Memory B cell (primary cell): ENCODE data around the gene TAF1B.

Experiments
- ATAC-seq: fragments of 150-1000 bp; cut with Tn5 transposase; 2 replicates; pipeline ENCODE4 v1.10.0; 2021; ENCODE audit warnings: low read depth, mild to moderate bottlenecking, moderate library complexity
- DNase-seq, 2 donors: peaks; one replicate each; pipeline ENCODE4 v3.0.0; 2022; ENCODE audit warnings: low spot score in 2 of 2
- H3K27ac Mint-ChIP-seq: one replicate; pipeline ENCODE4 v1.8.0; 2022; ENCODE audit warnings: mild to moderate bottlenecking, moderate library complexity, mixed read lengths
- H3K27me3 Mint-ChIP-seq: one replicate; pipeline ENCODE4 v1.8.0; 2022; ENCODE audit warnings: mixed read lengths
- H3K36me3 Mint-ChIP-seq: one replicate; pipeline ENCODE4 v1.8.0; 2022; ENCODE audit warnings: mild to moderate bottlenecking, mixed read lengths
- H3K4me1 Mint-ChIP-seq: one replicate; pipeline ENCODE4 v1.8.0; 2022; ENCODE audit warnings: mixed read lengths
- H3K4me3 Mint-ChIP-seq: one replicate; pipeline ENCODE4 v1.8.0; 2022; ENCODE audit warnings: mild to moderate bottlenecking, moderate library complexity, mixed read lengths
- H3K9me3 Mint-ChIP-seq: one replicate; pipeline ENCODE4 v1.8.0; 2022; ENCODE audit warnings: mixed read lengths

TAF1B gene

DNA sequence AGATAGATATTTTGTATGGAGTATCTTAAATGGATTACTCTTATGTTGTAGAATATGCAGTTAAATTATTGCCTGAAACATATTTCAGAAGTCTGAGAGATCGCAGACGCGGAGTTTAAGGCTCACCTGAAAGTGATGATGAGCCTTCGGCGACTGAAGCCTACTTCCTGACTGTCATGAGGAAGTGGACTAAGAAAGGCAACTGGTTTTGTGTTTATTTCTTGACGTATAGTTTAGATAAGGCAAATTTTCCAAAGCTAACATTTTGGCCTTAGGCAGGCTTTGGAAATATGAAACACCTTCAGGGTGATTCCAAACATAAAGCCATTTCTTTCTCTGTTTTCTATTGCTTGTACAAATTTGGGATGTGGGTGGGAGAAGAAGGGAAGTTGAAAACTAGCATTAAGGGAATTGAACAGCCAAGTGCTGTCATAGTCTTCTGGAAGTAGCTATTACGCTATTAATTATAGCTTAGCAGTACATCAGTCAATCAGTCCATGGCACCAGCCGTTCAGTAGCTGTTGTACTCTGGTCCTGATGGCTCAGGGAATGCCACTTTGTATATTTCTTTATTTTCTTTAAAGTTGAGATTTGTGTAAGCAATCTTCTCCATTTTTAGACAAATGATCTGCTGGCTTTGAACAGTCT is 109.7 kb downstream of the TAF1B start:
- H3K27me3 Mint-ChIP-seq = peaks cover 18% of the 10 kb centered on the region
- no peak for DNase-seq
- no peak overlapping the region for H3K27ac Mint-ChIP-seq
- H3K4me3 Mint-ChIP-seq = peak overlapping the region; percentile 65
- ATAC-seq = no peak
- no peaks in the 10 kb centered on the region for H3K36me3 Mint-ChIP-seq
- H3K4me1 Mint-ChIP-seq = peaks cover 6% of the 10 kb centered on the region
- H3K9me3 Mint-ChIP-seq = no peaks in the 10 kb centered on the region

DNA sequence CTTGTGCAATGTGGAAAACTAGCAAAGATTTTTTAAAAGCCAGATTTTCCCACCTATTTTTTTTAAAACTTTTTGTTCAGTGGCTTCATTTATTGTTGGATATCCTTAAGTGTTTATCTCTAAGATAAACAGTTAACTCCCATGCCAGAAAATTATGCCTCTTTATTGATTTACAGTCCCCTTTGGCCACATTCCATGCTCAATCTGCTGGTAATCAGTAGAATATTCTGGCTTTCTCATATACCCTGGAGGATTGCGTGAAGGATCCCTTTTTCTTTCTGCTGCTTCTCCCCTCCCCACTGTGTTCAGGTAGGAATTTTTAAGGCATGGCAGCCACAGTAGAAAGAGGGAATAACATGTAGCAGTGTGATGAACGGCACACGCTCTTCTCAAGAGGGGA is 110.9 kb downstream of the TAF1B start:
- DNase-seq = no peak
- Mint-ChIP-seq H3K36me3 (no peaks in the 10 kb centered on the region), H3K4me1 (peaks cover 6% of the 10 kb centered on the region), H3K27me3 (peaks cover 19% of the 10 kb centered on the region), H3K4me3 (no peak overlapping the region), H3K27ac (no peak overlapping the region), H3K9me3 (no peaks in the 10 kb centered on the region)
- ATAC-seq = no peak

DNA sequence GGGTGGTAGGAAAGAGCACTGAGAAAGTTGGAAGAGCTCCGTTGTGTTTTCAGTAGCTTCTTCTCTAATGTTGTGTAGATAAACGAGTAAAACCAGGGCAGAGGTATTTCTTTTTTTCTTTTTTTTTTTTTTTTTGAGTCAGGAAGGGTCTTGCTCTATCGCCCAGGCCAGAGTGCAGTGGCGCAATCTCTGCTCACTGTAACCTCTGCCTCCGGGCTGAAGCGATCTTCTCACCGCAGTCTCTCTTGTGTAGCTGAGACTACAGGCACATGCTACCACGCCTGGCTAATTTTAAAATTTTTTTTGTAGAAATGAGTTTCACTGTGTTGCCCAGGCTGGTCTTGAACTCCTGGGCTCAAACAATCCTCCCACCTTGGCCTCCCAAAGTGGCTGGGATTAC is 114.8 kb downstream of the TAF1B start:
- H3K9me3 Mint-ChIP-seq = no peaks in the 10 kb centered on the region
- DNase-seq (no peak), ATAC-seq (no peak)
- peaks cover 12% of the 10 kb centered on the region for H3K27me3 Mint-ChIP-seq
- no peaks in the 10 kb centered on the region for H3K36me3 Mint-ChIP-seq
- H3K4me3 Mint-ChIP-seq = no peak overlapping the region
- H3K4me1 Mint-ChIP-seq = no peaks in the 10 kb centered on the region
- H3K27ac Mint-ChIP-seq = no peak overlapping the region

- H3K27ac Mint-ChIP-seq = no peak overlapping the region
- peaks cover 10% of the 10 kb centered on the region for H3K27me3 Mint-ChIP-seq
Measured at GRCh38 chr2:9959262-9959661, 116.0 kb downstream of the TAF1B start.

GRCh38 chr2:9961013-9961412 is 117.7 kb downstream of the TAF1B start:
- Mint-ChIP-seq H3K27me3 (peaks cover 4% of the 10 kb centered on the region), H3K9me3 (no peaks in the 10 kb centered on the region), H3K4me1 (peaks cover 3% of the 10 kb centered on the region), H3K27ac (no peak overlapping the region), H3K4me3 (no peak overlapping the region), H3K36me3 (no peaks in the 10 kb centered on the region)
- DNase-seq (no peak), ATAC-seq (no peak)

More at GRCh38 chr2:9959262-9959661, 116.0 kb downstream of the TAF1B start:
- no peak overlapping the region for H3K4me3 Mint-ChIP-seq
- H3K36me3 Mint-ChIP-seq = no peaks in the 10 kb centered on the region
- DNase-seq (no peak), ATAC-seq (no peak)
- no peaks in the 10 kb centered on the region for H3K9me3 Mint-ChIP-seq
- no peaks in the 10 kb centered on the region for H3K4me1 Mint-ChIP-seq

DNA sequence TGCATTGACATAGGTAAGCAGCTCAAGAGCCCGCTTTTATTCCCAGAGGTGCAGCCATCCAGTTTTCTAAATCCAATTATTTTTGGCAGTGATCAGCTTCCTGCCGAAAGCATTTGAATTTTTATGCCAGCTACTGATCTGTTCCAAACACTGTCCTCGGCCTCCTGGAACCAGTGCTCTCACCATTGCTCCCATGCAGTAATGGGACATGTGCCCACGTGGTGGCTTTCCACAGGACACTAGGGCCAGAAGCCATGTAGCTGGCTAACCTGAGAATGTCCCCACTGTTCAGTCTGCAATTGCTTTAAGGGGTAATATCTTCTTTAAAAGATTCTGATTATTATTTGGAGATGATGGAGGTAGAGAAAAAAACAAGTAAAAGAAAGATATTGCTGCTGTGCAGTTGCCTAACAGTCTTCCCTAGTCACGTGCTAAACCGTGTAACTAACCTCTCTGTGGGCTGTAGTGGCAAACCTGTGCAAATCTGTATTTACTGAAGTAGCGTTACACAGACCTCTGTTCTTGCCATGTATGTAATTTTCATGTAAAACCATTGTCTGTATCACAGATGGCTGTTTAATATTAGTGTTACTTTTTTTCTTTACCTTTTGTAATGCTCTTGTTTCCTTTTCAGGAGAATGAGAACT is 121.2 kb downstream of the TAF1B start:
- H3K4me1 Mint-ChIP-seq = peaks cover 12% of the 10 kb centered on the region
- DNase-seq (no peak), ATAC-seq (no peak)
- H3K9me3 Mint-ChIP-seq = no peaks in the 10 kb centered on the region
- no peaks in the 10 kb centered on the region for H3K27me3 Mint-ChIP-seq
- H3K4me3 Mint-ChIP-seq = no peak overlapping the region
- no peak overlapping the region for H3K27ac Mint-ChIP-seq
- H3K36me3 Mint-ChIP-seq = no peaks in the 10 kb centered on the region

DNA sequence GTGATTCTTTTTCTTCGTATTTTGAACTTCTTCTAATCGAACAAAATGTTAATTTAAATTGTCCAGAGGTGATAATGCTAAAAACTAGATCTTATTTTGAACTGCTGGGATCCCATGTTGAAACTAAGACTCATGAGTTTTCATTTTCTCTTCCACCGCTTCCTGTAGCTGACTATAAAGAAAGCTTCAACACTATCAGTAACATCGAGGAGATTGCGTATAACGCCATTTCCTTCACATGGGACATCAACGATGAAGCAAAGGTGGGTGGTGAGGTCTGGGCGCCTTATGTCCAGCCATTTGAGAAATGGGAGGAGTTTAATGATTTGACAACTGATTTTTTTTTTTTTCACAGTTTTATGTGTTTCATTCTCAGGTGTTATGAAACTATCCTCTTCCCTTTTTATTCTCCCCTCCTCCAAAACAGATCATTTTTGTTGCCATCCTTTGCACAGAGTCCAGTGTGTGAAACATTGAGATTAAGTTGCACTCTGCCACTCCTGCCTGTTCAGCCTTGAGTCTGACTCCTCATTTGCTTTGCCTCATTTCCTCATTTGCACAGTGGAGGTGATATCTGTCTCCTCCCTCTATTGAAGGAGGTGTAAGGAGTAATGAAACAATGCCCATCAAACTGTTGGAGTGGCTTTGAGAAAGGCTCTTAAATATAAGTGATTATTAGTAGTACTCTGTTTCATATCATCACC is 122.0 kb downstream of the TAF1B start:
- H3K27me3 Mint-ChIP-seq = no peaks in the 10 kb centered on the region
- no peak for ATAC-seq
- no peaks in the 10 kb centered on the region for H3K36me3 Mint-ChIP-seq
- no peak overlapping the region for H3K27ac Mint-ChIP-seq
- no peak for DNase-seq
- H3K9me3 Mint-ChIP-seq = no peaks in the 10 kb centered on the region
- H3K4me1 Mint-ChIP-seq = peaks cover 12% of the 10 kb centered on the region
- no peak overlapping the region for H3K4me3 Mint-ChIP-seq

DNA sequence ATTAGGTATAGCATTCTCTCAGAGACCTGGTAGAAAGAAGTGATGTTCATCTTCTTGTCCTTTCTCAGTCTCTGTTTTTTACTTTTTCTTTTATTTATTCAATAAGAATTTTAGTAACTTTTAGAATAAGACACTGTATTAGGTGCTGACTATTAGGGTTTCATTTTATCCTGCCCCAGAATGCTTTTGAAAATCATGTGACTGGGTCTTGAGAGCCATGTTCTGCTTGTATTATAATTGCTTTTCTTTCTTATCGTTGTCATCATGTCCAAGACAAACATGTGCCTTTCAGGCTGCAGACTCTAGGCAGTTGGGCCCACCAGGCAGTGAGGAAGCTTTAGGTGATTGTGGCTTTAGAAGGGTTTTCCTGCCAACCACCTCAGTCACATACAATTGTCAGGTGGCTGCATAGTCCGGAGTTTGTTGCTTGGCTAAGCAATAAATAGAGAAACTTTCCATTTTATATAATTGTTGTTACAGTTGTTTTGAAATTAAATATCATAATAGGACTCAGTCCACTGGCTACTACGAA is 123.3 kb downstream of the TAF1B start:
- Mint-ChIP-seq H3K27ac (peak overlapping the region; percentile 51), H3K4me3 (no peak overlapping the region), H3K9me3 (no peaks in the 10 kb centered on the region), H3K27me3 (no peaks in the 10 kb centered on the region), H3K36me3 (no peaks in the 10 kb centered on the region), H3K4me1 (peaks cover 12% of the 10 kb centered on the region)
- no peak for DNase-seq
- no peak for ATAC-seq

DNA sequence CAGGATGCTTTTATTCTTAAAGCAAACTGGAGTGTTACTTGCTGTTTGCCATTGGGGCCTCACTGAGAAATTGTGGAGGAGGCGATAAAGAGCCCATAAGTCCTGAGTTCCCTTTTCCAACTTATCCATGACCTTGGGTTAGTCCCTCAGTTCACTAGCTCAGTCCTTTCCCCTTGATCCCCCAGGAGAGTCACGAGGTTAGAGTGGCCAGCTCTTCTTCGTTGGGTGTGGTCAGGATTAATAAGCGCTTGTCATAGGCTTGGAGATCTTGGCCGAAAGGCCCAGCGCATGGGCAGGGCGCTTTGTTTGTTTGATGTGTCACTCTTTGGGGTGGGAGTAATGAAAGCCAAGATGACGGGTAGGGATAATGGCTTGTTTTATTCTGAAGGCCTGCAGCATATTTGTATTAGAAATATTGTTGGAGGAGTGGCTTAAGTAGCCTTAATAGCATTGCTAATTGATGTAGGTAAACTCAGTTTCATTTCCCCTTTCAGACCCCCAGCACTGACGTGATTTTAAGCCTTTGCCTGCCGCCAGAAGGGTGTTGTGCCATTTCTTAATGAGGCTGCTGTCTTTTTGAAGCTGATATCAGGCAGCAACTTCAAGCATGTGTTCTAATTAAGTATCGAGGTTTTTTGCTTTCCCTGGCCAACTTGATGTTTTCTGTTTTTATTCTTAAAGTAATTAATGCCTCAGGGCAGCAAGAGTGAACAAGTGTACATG is 123.9 kb downstream of the TAF1B start:
- H3K36me3 Mint-ChIP-seq = no peaks in the 10 kb centered on the region
- DNase-seq = peak in 1 of 2 donors; percentile 60
- ATAC-seq = peak; percentile 100
- H3K4me1 Mint-ChIP-seq = peaks cover 12% of the 10 kb centered on the region
- H3K27ac Mint-ChIP-seq = no peak overlapping the region
- no peak overlapping the region for H3K4me3 Mint-ChIP-seq
- H3K9me3 Mint-ChIP-seq = no peaks in the 10 kb centered on the region
- H3K27me3 Mint-ChIP-seq = no peaks in the 10 kb centered on the region

DNA sequence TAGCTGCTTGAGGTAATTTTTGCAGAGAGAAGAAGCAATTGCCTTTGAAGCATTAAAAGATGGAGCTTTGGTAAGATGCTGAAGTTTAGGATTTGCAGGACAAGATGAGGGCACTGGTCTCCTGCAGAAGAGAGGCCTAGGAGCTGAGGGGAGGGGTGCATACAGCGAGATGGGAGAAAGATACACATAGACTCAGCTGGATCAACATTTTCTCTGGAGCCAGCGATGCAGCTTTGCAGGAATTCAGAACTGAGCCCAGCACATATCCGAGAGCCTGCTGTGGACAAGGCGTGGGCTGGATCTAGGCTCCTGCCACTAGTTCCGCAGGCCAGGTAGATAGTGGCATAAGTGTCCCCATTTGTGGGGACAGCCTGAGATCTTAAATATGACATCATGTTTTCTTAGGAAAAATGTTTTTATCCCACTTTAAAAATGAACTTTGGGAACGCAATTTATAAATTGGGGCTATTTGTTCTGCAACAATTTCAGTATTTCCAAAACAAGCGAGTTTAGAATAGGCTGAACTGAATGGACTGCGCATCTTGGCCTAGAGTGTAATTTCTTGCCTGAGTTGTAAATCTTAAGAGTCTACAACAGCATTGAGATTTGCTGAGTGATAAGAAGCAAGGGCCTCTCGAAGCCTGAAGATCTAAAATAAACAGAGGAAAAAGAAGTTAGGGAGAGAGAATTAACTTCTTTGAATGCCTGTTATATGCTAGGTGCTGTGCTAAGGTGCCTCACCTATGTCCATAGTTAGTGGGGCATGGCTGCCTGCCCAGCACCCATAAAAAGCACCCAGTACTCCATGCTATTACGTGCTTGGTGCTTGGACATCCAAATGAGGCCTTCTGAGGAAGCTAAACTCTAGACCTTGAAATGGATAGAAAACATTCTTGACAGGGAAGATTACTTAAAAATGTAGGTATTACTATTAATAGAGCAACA is 125.6 kb downstream of the TAF1B start:
- no peaks in the 10 kb centered on the region for H3K9me3 Mint-ChIP-seq

GRCh38 chr2:9970200-9971044 is 127.1 kb downstream of the TAF1B start:
- Mint-ChIP-seq H3K9me3 (no peaks in the 10 kb centered on the region), H3K27me3 (peaks cover 3% of the 10 kb centered on the region), H3K36me3 (no peaks in the 10 kb centered on the region), H3K27ac (no peak overlapping the region), H3K4me1 (peaks cover 10% of the 10 kb centered on the region), H3K4me3 (no peak overlapping the region)
- DNase-seq = no peak
- no peak for ATAC-seq

More for the DNA sequence above, 125.6 kb downstream of the TAF1B start:
- H3K4me3 Mint-ChIP-seq = no peak overlapping the region
- H3K36me3 Mint-ChIP-seq = no peaks in the 10 kb centered on the region
- no peak for ATAC-seq
- peaks cover 12% of the 10 kb centered on the region for H3K4me1 Mint-ChIP-seq
- H3K27ac Mint-ChIP-seq = no peak overlapping the region
- DNase-seq = no peak
- H3K27me3 Mint-ChIP-seq = no peaks in the 10 kb centered on the region

DNA sequence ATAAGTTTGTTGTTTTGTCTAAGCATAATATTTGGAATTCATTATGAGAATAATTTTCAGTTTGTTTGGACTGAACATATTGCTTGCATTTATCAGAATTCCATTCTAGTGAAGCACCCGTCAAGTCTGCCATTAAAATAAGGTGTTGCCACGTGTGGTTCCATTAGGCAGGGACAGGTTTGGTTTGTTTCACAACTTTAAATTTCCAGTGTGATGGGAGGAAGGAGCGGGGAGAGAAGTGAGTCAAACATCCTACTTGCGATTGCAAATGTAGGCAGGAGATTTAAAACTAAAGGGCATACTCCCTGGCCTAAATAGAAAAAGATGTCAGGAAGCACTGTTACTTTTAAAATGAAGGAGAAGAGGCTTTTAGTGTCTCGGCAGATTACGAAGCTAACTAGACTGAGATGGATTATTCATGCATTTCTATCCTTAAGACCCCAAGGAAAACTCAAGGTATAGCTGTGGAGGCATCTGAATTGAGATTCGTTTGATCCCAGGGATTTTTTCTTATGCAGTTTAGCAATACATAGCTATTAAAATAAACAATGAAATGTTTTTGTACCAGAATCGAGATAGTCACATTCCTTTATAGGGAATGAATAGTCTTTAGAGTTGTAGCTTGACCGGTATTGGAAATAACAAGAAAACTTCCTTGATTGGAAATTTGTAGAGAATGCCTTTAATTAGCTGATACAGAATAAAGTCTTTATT is 128.0 kb downstream of the TAF1B start:
- Mint-ChIP-seq H3K36me3 (peaks cover 1% of the 10 kb centered on the region), H3K4me1 (peaks cover 9% of the 10 kb centered on the region), H3K27ac (no peak overlapping the region), H3K4me3 (no peak overlapping the region), H3K27me3 (peaks cover 7% of the 10 kb centered on the region), H3K9me3 (no peaks in the 10 kb centered on the region)
- ATAC-seq = no peak
- no peak for DNase-seq
